Mucosa of gallbladder (tissue), 1 donor: ENCODE data around the gene IREB2. TPM values are rescaled to one million over a fixed set of nuclear protein-coding genes. Genes with fewer than 3 reads are reported as not detected.

Experiments
- DNase-seq: peaks from one replicate; pipeline ENCODE4 v3.0.0-alpha.2; 2020; ENCODE audit warnings: low spot score
- total RNA-seq: library from RNA; stranded (reverse); gene quantifications from one replicate; pipeline ENCODE4 v1.2.1, GENCODE V29; 2021
- donor health status: DM: no; HTN: no; CAD: no.

IREB2 gene
- total RNA-seq, 1 donor from 2014 or later: 45.5 TPM

DNA sequence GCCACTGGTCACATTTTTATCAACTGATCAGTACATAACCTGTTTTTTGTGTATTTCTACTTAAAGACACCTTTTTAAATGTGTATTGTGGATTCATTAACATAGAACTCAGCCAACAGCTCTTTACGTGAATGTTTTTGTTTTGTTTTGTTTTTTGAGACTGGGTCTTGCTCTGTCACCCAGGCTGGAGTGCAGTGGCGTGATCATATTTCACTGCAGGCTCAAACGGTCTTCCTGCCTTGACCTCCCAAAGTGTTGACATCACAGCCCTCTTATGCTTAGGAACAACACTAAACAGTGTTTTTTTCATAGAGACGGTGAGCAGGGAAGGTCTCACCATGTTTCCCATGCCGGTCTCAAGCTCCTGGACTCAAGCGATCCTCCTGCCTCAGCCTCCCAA is 112.2 kb downstream of the IREB2 start:
- no peak for DNase-seq

DNA sequence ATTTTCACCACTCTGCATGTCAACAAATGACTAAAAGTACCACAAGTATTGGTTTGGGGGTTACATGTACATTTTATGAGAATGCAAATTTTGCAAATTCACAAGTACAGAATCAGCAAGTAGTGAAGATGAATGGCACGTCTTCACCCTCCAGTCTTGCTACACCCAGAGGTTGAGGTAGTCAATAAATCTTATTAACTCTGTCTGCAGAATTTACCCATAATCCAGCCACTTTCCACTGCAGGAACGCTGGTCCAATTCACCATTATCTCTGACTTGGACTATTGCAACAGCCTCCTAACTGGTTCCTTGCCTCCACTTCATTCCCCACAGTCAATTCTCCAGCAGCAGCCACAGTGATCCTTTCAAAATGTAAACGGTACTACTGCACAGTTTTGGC is 112.8 kb downstream of the IREB2 start:
- DNase-seq: no peak

Other genes with a start within 250 kb of the IREB2 start
- 0.83 TPM for gene ACSBG1, start 203.7 kb upstream of the IREB2 start, total RNA-seq
- gene DNAJA4, start 173.7 kb upstream of the IREB2 start, total RNA-seq: 36.9 TPM
- gene SKIC8, start 138.6 kb upstream of the IREB2 start, total RNA-seq: 38.8 TPM
- gene CRABP1, start 97.9 kb upstream of the IREB2 start, total RNA-seq: 1.4 TPM
- 5.9 TPM for gene HYKK, start 69.4 kb downstream of the IREB2 start, total RNA-seq
- 106 TPM for gene PSMA4, start 102.2 kb downstream of the IREB2 start, total RNA-seq
- 20.3 TPM for gene CHRNA5, start 127.3 kb downstream of the IREB2 start, total RNA-seq
- gene CHRNA3, start 182.8 kb downstream of the IREB2 start, total RNA-seq: 0.89 TPM
- gene CHRNB4, start 203.0 kb downstream of the IREB2 start, total RNA-seq: not detected